GM12892 (cell line): ENCODE measurements around the gene ASGR2.

Experiments used
- POLR2A ChIP-seq: IDR thresholded peaks from 2 replicates; pipeline ENCODE4 v1.6.1; 2011; ENCODE audit warnings: low read depth, low read length, control low read depth
- POLR2AphosphoS5 ChIP-seq: IDR thresholded peaks from 2 replicates; pipeline ENCODE4 v1.6.1; 2011; ENCODE audit warnings: low read depth, low read length, control low read depth
- TAF1 ChIP-seq: IDR thresholded peaks from 2 replicates; pipeline ENCODE4 v1.6.1; 2011; ENCODE audit warnings: low read depth, mild to moderate bottlenecking, control low read depth, low read length, borderline replicate concordance

DNA sequence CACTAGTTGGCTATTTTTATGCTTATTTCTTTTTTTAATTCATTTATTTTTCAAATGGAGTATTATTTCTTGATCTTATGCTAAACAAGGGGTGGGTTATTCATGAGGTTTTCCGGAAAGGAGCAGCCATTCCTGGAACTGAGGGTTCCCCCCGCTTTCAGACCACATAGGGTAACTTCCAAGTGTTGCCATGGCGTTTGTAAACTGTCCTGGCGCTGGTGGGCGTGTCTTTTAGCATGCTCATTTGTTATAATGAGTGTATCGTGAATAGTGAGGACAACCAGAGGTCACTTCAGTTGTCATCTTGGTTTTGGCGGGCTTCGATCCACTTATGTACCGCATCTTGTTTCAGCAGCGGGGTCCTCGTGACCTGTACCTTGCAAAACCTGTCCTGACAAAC is 29.6 kb upstream of the ASGR2 start:
- TF ChIP-seq POLR2A = no peak
- TF ChIP-seq POLR2AphosphoS5 = no peak
- no peak for TF ChIP-seq TAF1
